GM21526 (cell line): ENCODE measurements around the gene LRRC8D.

Source experiments
- ATAC-seq: cut with Tn5 transposase; IDR thresholded peaks from one replicate; pipeline ENCODE4 v1.9.1; 2021; ENCODE audit warnings: moderate library complexity; ENCODE audit not compliant: unreplicated experiment, low FRiP score

The LRRC8D gene

GRCh38 chr1:89952605-89953130, 131.8 kb downstream of the LRRC8D start:
- ATAC-seq: no peak

- no peak for ATAC-seq
Measured at GRCh38 chr1:89953131-89953626, 132.3 kb downstream of the LRRC8D start.

- ATAC-seq: no peak
Measured at GRCh38 chr1:89953929-89954328, 133.1 kb downstream of the LRRC8D start.

- ATAC-seq: no peak
Measured at GRCh38 chr1:89954401-89954800, 133.6 kb downstream of the LRRC8D start.

- ATAC-seq: no peak
Measured at GRCh38 chr1:89955311-89956205, 134.7 kb downstream of the LRRC8D start.

GRCh38 chr1:89957107-89957506, 136.3 kb downstream of the LRRC8D start:
- ATAC-seq: no peak

GRCh38 chr1:89958851-89959654, 138.2 kb downstream of the LRRC8D start:
- no peak for ATAC-seq

- no peak for ATAC-seq
Measured at GRCh38 chr1:89959719-89960118, 138.9 kb downstream of the LRRC8D start.

- ATAC-seq: no peak
Measured at GRCh38 chr1:89962024-89962741, 141.4 kb downstream of the LRRC8D start.

GRCh38 chr1:89962742-89963075, 141.9 kb downstream of the LRRC8D start:
- ATAC-seq: no peak

GRCh38 chr1:89965193-89965768, 144.4 kb downstream of the LRRC8D start:
- ATAC-seq: no peak

GRCh38 chr1:89966656-89967055, 145.8 kb downstream of the LRRC8D start:
- no peak for ATAC-seq

- peak; percentile 60 for ATAC-seq
Measured at GRCh38 chr1:89971600-89971999, 150.8 kb downstream of the LRRC8D start.

- ATAC-seq: no peak
Measured at GRCh38 chr1:89972024-89972423, 151.2 kb downstream of the LRRC8D start.

GRCh38 chr1:89973471-89974127, 152.8 kb downstream of the LRRC8D start:
- no peak for ATAC-seq

- no peak for ATAC-seq
Measured at GRCh38 chr1:89974256-89974655, 153.4 kb downstream of the LRRC8D start.

- no peak for ATAC-seq
Measured at GRCh38 chr1:89974696-89975470, 154.1 kb downstream of the LRRC8D start.

GRCh38 chr1:89975540-89976125, 154.8 kb downstream of the LRRC8D start:
- ATAC-seq: no peak

- ATAC-seq: no peak
Measured at GRCh38 chr1:89978755-89979154, 157.9 kb downstream of the LRRC8D start.
